ENCODE results near the gene MCEE. TPM values are rescaled to one million over a fixed set of nuclear protein-coding genes. Genes with fewer than 3 reads are reported as not detected.
"Not testable (repeated sequence)": the region's sequence is repeated elsewhere in the genome, so short reads cannot be mapped to it uniquely, and the experiment has no call there.

Gene MCEE
- total RNA-seq, 1 donor from 2014 or later = 12.2 TPM

GRCh38 chr2:71121479-71121878, 8.6 kb downstream of the MCEE start:
- Mint-ChIP-seq H3K27ac (no peak overlapping the region), H3K4me1 (no peaks in the 10 kb centered on the region), H3K4me3 (no peak overlapping the region), H3K27me3 (no peaks in the 10 kb centered on the region), H3K36me3 (ENCODE audit: low read depth) (peaks cover 37% of the 10 kb centered on the region), H3K9me3 (no peaks in the 10 kb centered on the region)
- no peak for ATAC-seq (ENCODE audit: low read depth)
- ChIA-PET POLR2A (no interaction called here), CTCF (no interaction called here)
- no peak for TF ChIP-seq CTCF (IDR thresholded peaks at IDR 0.05)
- intact Hi-C loops (cut with micrococcal nuclease) = no loop called here
- DNase-seq = no peak

- Mint-ChIP-seq H3K4me3 (no peak overlapping the region), H3K4me1 (no peaks in the 10 kb centered on the region), H3K9me3 (no peaks in the 10 kb centered on the region), H3K36me3 (ENCODE audit: low read depth) (peaks cover 40% of the 10 kb centered on the region), H3K27ac (no peak overlapping the region), H3K27me3 (no peaks in the 10 kb centered on the region)
- ChIA-PET POLR2A (no interaction called here), CTCF (no interaction called here)
- ATAC-seq (ENCODE audit: low read depth) = no peak
- no peak for TF ChIP-seq CTCF (IDR thresholded peaks at IDR 0.05)
- intact Hi-C loops (cut with micrococcal nuclease) = no loop called here
- DNase-seq = no peak
Measured at GRCh38 chr2:71120195-71120594, 9.8 kb downstream of the MCEE start.

- DNase-seq (no peak), ATAC-seq (ENCODE audit: low read depth) (no peak)
- no peaks in the 10 kb centered on the region for H3K4me1 Mint-ChIP-seq
- CTCF ChIA-PET = no interaction called here
- H3K27me3 Mint-ChIP-seq = no peaks in the 10 kb centered on the region
- POLR2A ChIA-PET = no interaction called here
- no peak for TF ChIP-seq CTCF (IDR thresholded peaks at IDR 0.05)
- no peaks in the 10 kb centered on the region for H3K9me3 Mint-ChIP-seq
- H3K4me3 Mint-ChIP-seq = no peak overlapping the region
- intact Hi-C loops (cut with micrococcal nuclease) = no loop called here
- no peak overlapping the region for H3K27ac Mint-ChIP-seq
- peaks cover 53% of the 10 kb centered on the region for H3K36me3 Mint-ChIP-seq (ENCODE audit: low read depth)
Measured at GRCh38 chr2:71117063-71117462, 13.0 kb downstream of the MCEE start.

GRCh38 chr2:71113843-71114242, 16.2 kb downstream of the MCEE start:
- intact Hi-C loops (cut with micrococcal nuclease) = no loop called here
- ChIA-PET POLR2A (no interaction called here), CTCF (interaction anchor here (1.0 kb wide), 1 partner anchor 17 kb away, joined by 3 read pairs; the partner anchor contains the start of gene MPHOSPH10)
- TF ChIP-seq CTCF (IDR thresholded peaks at IDR 0.05) = no peak
- peaks cover 48% of the 10 kb centered on the region for H3K36me3 Mint-ChIP-seq (ENCODE audit: low read depth)
- no peak overlapping the region for H3K4me3 Mint-ChIP-seq
- H3K4me1 Mint-ChIP-seq = no peaks in the 10 kb centered on the region
- no peak for ATAC-seq (ENCODE audit: low read depth)
- no peaks in the 10 kb centered on the region for H3K9me3 Mint-ChIP-seq
- DNase-seq = no peak
- H3K27ac Mint-ChIP-seq = no peak overlapping the region
- H3K27me3 Mint-ChIP-seq = no peaks in the 10 kb centered on the region

- ChIA-PET CTCF (no interaction called here), POLR2A (no interaction called here)
- no peak overlapping the region for H3K4me3 Mint-ChIP-seq
- H3K27ac Mint-ChIP-seq = no peak overlapping the region
- no peaks in the 10 kb centered on the region for H3K27me3 Mint-ChIP-seq
- intact Hi-C loops (cut with micrococcal nuclease) = no loop called here
- no peaks in the 10 kb centered on the region for H3K4me1 Mint-ChIP-seq
- peaks cover 14% of the 10 kb centered on the region for H3K36me3 Mint-ChIP-seq (ENCODE audit: low read depth)
- no peak for ATAC-seq (ENCODE audit: low read depth)
- no peak for DNase-seq
- TF ChIP-seq CTCF (IDR thresholded peaks at IDR 0.05) = no peak
- peaks cover 3% of the 10 kb centered on the region for H3K9me3 Mint-ChIP-seq
Measured at GRCh38 chr2:71108091-71108490, 21.9 kb downstream of the MCEE start.

GRCh38 chr2:71106463-71106862, 23.6 kb downstream of the MCEE start:
- H3K4me1 Mint-ChIP-seq; H3K4me3 Mint-ChIP-seq; ATAC-seq (ENCODE audit: low read depth); H3K9me3 Mint-ChIP-seq; DNase-seq; CTCF ChIA-PET; intact Hi-C loops (cut with micrococcal nuclease); H3K27ac Mint-ChIP-seq; H3K27me3 Mint-ChIP-seq; POLR2A ChIA-PET: not testable (repeated sequence)
- H3K36me3 Mint-ChIP-seq (ENCODE audit: low read depth) = peaks cover 11% of the 10 kb centered on the region
